Measurements from ENCODE around the gene RANBP1. TPM values are rescaled to one million over a fixed set of nuclear protein-coding genes. Genes with fewer than 3 reads are reported as not detected.

Gene RANBP1
- polyA plus RNA-seq, 2 of the 4 experiments (the other 2 are of a cell fraction) = 239 to 338 TPM

- Histone ChIP-seq H3K4me3 (no peak overlapping the region), H3K4me1 (no peaks in the 10 kb centered on the region), H3K4me2 (no peak overlapping the region), H3K27ac (no peak overlapping the region), H3K9me3 (no peaks in the 10 kb centered on the region)
- ChIA-PET CTCF (interaction anchor here (1.2 kb wide), 1 partner anchor 11 kb away, joined by 3 read pairs; no protein-coding TSS in a partner anchor), POLR2A (no interaction called here)
- ATAC-seq (no peak), DNase-seq (ENCODE audit: low read depth in 1 of 2, low spot score in 1 of 2) (no peak), FAIRE-seq (no peak)
- WGBS (ENCODE audit: missing lambda C conversion rate) = 89% methylated on average over 10 of the region's 17 CpGs
- TF ChIP-seq FOXS1 (CRISPR knock-in tag; IDR thresholded peaks at IDR 0.05) (no peak), HOXB13 (CRISPR knock-in tag; IDR thresholded peaks at IDR 0.05; ENCODE audit: low read depth) (no peak), CHD2 (IDR thresholded peaks at IDR 0.05; ENCODE audit: low read length, partially characterized antibody) (no peak), MYC (IDR thresholded peaks at IDR 0.05; ENCODE audit: borderline replicate concordance, low read length) (no peak), NFE2L2 (conservative IDR thresholded peaks at IDR 0.05; ENCODE audit: low read length) (no peak), NR3C1 (IDR thresholded peaks at IDR 0.05) (no peak), SMC3 (IDR thresholded peaks at IDR 0.05) (no peak), POLR2AphosphoS2 (conservative IDR thresholded peaks at IDR 0.05; ENCODE audit: low read length) (no peak), CEBPB (IDR thresholded peaks at IDR 0.05) (no peak), BCL3 (IDR thresholded peaks at IDR 0.05) (no peak), REST (IDR thresholded peaks at IDR 0.05) (no peak), PBX3 (IDR thresholded peaks at IDR 0.05) (no peak), FOSL2 (IDR thresholded peaks at IDR 0.05) (no peak), FOSL2 (CRISPR knock-in tag; IDR thresholded peaks at IDR 0.05) (no peak)
These were observed 24.6 kb downstream of the RANBP1 start for GRCh38 chr22:20140521-20140964.

GRCh38 chr22:20141186-20142077 lies 25.5 kb downstream of the RANBP1 start:
- Histone ChIP-seq H3K4me3 (no peak overlapping the region), H3K27ac (no peak overlapping the region), H3K4me2 (no peak overlapping the region), H3K9me3 (no peaks in the 10 kb centered on the region), H3K4me1 (no peaks in the 10 kb centered on the region)
- FAIRE-seq (no peak), ATAC-seq (no peak), DNase-seq (ENCODE audit: low read depth in 1 of 2, low spot score in 1 of 2) (no peak)
- CTCF ChIA-PET = interaction anchor here (0.6 kb wide), 1 partner anchor 547 kb away, joined by 4 read pairs; no protein-coding TSS in a partner anchor
- POLR2A ChIA-PET = no interaction called here
- WGBS (ENCODE audit: missing lambda C conversion rate) = 74% methylated on average over 14 of the region's 22 CpGs
- TF ChIP-seq CHD2 (IDR thresholded peaks at IDR 0.05; ENCODE audit: low read length, partially characterized antibody) (no peak), EHF (CRISPR knock-in tag; IDR thresholded peaks at IDR 0.05) (no peak), HMGXB4 (CRISPR knock-in tag; IDR thresholded peaks at IDR 0.05; ENCODE audit: borderline replicate concordance) (no peak), PHF8 (IDR thresholded peaks at IDR 0.05; ENCODE audit: borderline replicate concordance, low read depth) (no peak), FOSL2 (IDR thresholded peaks at IDR 0.05) (no peak), FOSL2 (CRISPR knock-in tag; IDR thresholded peaks at IDR 0.05) (no peak), FOXS1 (CRISPR knock-in tag; IDR thresholded peaks at IDR 0.05) (no peak), EHMT2 (IDR thresholded peaks at IDR 0.05; ENCODE audit: low read depth) (no peak), ZNF302 (CRISPR knock-in tag; IDR thresholded peaks at IDR 0.05) (no peak), POLR2A (IDR thresholded peaks at IDR 0.05; ENCODE audit: low read length) (no peak), NR3C1 (IDR thresholded peaks at IDR 0.05) (no peak), CEBPB (IDR thresholded peaks at IDR 0.05) (no peak), EP300 (IDR thresholded peaks at IDR 0.05) (no peak), JUNB (IDR thresholded peaks at IDR 0.05) (no peak), RARB (CRISPR knock-in tag; IDR thresholded peaks at IDR 0.05) (no peak), RCOR1 (IDR thresholded peaks at IDR 0.05; ENCODE audit: low read depth, low read length) (no peak), HOXA7 (CRISPR knock-in tag; IDR thresholded peaks at IDR 0.05) (no peak), BCL3 (IDR thresholded peaks at IDR 0.05) (no peak), MAFK (IDR thresholded peaks at IDR 0.05; ENCODE audit: partially characterized antibody) (no peak)
